ENCODE data around the gene PRKAG3.

DNA sequence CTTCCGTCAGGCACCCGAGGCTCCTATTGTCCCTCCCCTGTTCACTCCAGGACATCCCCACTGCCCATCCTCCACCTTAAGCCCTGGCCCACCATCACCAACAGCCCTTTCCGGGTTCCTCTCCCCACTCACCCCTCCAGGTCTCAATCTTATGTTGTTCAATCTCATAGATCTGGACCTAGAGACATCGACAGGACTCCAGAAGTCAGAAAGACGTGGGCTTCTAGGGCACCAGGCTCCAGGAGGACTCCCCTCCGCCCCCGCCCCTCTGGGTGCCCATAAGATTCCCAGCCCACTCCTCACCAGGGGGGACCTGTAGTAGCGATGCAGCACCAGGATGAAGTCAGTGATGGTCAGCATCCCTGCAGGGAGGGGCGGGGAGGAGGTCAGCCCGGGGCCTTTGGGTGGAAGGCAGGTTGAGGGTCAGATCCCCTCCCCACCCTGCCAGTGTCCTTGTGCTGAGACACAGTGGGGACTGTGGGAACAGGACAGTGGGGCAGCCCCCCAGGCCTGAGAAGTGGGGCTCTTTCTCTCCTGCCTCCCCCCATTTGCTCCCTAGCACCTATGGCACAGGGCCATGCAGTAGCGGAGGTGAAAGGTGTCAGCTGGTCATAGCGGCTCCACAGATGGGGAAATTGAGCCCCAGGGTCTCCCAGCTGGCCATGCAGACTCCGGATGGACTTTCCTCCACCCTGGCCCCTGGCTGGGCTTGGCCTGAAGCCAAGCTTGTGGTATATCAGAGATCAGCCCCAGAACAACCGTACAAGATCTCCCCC is 3.7 kb downstream of the PRKAG3 start:
- TF ChIP-seq EZH2 (IDR thresholded peaks at IDR 0.05; ENCODE audit: insufficient read depth, poor library complexity, severe bottlenecking) = no peak
- TF ChIP-seq EZH2phosphoT487 (IDR thresholded peaks at IDR 0.05; ENCODE audit: insufficient read depth, low read depth) = no peak
